ENCODE data around the gene RBM38. TPM values are rescaled to one million over a fixed set of nuclear protein-coding genes. Genes with fewer than 3 reads are reported as not detected.
A peak's percentile ranks its signal among the peaks of the same experiment; 100 is the strongest.

The RBM38 gene
- total and polyA plus RNA-seq, 2 of the 13 experiments (the other 11 are each of a cell fraction or from before 2014, with no cell fraction given), result 24.2 to 34.2 TPM

GRCh38 chr20:57435498-57436222, 44.5 kb downstream of the RBM38 start (continued):
- TF ChIP-seq ZNF367 (CRISPR knock-in tag; IDR thresholded peaks at IDR 0.05; ENCODE audit: borderline replicate concordance) (no peak), ZBTB3 (CRISPR knock-in tag; IDR thresholded peaks at IDR 0.05; ENCODE audit: borderline replicate concordance, low read depth) (no peak), ZNF850 (CRISPR knock-in tag; conservative IDR thresholded peaks at IDR 0.05) (no peak), TBX2 (CRISPR knock-in tag; IDR thresholded peaks at IDR 0.05; ENCODE audit: borderline replicate concordance) (peak; percentile 90), ZNF563 (CRISPR knock-in tag; IDR thresholded peaks at IDR 0.05) (no peak), FOXA1 (IDR thresholded peaks at IDR 0.05) (no peak), FOXA1 (CRISPR knock-in tag; IDR thresholded peaks at IDR 0.05) (0 out of 2 replicates have a peak, but pooled peaks have one; percentile 20), THRA (CRISPR knock-in tag; IDR thresholded peaks at IDR 0.05; ENCODE audit: borderline replicate concordance) (peak; percentile 41; the same call in 1 of the 2 replicates), NR1H2 (CRISPR knock-in tag; IDR thresholded peaks at IDR 0.05; ENCODE audit: borderline replicate concordance, low read depth) (no peak), SMARCC2 (IDR thresholded peaks at IDR 0.05) (no peak), KDM5B (CRISPR knock-in tag; IDR thresholded peaks at IDR 0.05; ENCODE audit: borderline replicate concordance) (0 out of 2 replicates have a peak, but pooled peaks have one; percentile 42), ZNF225 (CRISPR knock-in tag; IDR thresholded peaks at IDR 0.05) (peak; percentile 34; the same call in 1 of the 2 replicates), ZBTB49 (CRISPR knock-in tag; IDR thresholded peaks at IDR 0.05; ENCODE audit: borderline replicate concordance) (no peak), ZNF142 (CRISPR knock-in tag; IDR thresholded peaks at IDR 0.05) (0 out of 2 replicates have a peak, but pooled peaks have one; percentile 51), TEAD2 (CRISPR knock-in tag; IDR thresholded peaks at IDR 0.05) (no peak), MBNL3 (CRISPR knock-in tag; conservative IDR thresholded peaks at IDR 0.05) (no peak), HDAC6 (IDR thresholded peaks at IDR 0.05; ENCODE audit: low read depth, low read length) (no peak), ZNF3 (CRISPR knock-in tag; IDR thresholded peaks at IDR 0.05) (no peak), ZFX (CRISPR knock-in tag; IDR thresholded peaks at IDR 0.05; ENCODE audit: low read depth) (no peak)
